HUDEP-2 (cell line): ENCODE measurements around the gene WDR53.
"Not testable (repeated sequence)": the region's sequence is repeated elsewhere in the genome, so short reads cannot be mapped to it uniquely, and the experiment has no call there.

Experiments used
- DNase-seq, 76 experiments: peaks; one replicate each; lab custom pipeline; 2025; ENCODE audit not compliant: unreplicated experiment in 76 of 76; lab: John Stamatoyannopoulos, UW

The WDR53 gene

DNA sequence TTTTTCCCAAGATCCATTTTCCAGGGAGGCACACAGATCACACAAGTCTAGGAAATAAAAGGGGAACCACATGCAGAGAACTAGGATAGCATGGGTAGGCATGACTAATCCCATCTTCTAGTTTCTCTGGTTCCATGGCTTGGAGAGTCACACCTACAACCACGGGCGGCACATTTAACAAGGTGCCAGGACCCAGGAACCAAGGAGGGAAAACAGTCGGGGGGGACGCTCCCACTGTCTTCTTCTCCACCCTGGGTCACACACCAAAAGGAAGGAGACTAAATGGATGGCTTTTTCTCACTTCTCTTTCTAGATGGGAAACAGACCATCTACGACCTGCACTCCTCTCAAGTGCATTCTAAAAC lies 48.7 kb downstream of the WDR53 start:
- no peak for DNase-seq

DNA sequence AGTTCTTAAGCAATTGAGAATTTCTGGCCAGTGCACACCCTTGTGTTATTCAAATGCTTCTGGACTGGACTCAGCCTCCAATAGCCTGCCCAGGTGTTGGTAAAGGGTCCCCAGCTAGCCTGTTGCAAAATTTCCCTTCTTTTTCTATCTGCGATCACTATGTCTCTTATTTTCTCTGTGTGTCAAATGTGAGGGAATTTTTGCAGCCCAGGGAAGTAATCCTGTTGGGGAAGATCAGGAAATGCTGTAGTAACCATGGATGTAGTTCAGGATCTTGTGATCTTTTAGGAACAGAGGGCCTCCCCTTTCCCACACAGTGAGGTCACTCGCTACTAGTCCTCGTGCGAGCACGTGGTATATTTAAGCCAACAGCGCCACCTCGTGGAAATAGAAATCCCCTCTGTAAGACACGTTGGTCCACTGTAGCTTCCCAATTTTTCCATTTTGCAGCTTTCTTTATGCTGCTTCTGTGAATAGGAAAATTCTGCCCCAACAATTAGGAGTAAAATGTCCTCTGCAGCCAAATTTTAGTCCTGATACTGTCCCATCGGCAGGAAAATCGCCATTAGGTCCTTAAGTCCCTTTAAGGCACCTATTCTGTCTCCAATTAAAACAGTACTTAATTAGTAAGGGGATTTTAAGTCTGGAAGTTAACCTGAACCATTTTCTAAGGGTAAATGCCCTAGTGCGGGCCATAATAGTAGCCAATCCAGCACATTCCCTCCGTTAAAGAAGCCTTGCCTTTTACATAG lies 49.2 kb downstream of the WDR53 start:
- DNase-seq, result peak in 72 of 76 experiments; percentile 14 to 86 (median 68)

DNA sequence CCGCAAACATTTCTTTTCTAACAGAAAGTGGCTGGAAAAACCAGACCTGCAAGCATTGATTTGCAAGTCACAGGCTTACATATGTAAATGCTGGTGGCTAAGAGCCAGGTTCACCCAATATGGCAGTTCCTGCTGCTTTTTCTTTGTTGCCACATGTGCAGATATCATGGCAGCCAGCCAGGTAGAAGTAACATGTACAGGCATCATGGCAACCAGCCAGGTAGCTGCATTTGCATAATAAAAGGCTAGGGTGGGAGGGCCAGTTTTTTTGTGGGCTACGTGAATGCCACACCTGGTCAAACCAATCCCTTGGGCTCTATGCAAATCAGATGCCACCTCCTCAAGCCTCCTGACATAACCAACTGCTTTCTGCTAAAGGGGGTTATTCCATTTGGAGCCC lies 50.4 kb downstream of the WDR53 start:
- peak in 73 of 76 experiments; percentile 20 to 91 (median 75) for DNase-seq

DNA sequence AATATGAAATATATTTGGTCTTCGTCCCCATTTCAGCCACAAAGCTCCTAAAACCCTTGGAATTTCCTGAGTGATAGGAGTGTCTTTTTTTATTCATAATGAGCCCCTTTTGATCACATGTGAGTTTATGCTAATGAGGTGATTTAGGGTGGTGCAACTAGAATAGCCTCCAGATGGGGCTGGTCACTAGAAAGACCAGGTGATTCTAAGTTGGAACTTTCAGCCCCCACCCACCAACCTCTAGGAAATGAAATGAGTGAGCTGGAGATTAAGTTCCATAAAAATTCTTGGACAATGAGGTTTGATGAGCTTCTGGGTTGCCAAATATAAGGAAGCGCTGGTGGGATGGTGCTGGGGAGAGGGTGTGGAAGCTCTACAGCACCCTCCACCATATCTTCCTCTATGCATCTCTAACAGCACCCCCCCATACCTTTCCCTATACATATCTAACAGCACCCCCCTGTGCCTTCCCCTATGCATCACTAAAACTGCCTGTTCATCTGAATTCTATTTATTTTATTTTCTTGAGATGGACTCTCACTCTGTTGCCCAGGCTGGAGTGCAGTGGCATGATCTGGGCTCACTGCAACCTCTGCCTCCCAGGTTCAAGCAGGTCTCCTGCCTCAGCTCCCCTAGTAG lies 51.1 kb downstream of the WDR53 start:
- DNase-seq, result peak in 3 of 76 experiments; percentile 15 to 30 (median 20)

DNA sequence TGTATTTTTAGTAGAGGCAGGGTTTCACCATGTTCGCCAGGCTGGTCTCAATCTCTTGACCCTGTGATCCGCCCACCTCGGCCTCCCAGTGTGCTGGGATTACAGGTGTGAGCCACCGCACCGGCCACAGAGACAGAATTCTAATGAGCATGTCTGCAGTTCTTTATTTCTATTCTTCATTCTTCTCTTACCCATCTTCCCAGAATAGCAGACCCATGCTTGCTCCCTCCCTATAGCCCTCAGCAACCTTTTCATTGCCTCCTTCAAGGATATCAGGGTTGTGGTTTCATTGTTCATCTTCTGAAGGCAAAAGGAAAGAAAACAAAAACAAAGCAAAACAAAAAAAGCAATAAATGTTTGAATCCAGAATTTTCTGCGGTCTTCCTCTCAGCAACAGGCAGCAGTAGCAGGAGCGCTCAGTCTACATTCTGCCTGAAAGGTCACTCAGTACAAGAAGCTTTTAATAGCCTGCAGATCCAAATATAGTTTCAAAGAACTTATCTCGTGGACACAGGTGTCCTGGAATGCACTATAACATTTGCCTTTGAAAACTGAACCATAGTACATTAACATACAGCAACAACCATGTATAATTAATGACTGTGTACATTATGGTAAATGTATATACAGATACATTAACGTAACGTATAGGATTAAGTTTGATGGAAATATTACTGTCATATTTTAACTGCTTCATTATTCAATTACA lies 53.3 kb downstream of the WDR53 start, which contains the start of gene SMCO1:
TSS of gene SMCO1 (minus strand) at position 434 of the 709 bp plus-strand sequence. CDS start at position 297, 137 bp downstream.
- no peak for DNase-seq

DNA sequence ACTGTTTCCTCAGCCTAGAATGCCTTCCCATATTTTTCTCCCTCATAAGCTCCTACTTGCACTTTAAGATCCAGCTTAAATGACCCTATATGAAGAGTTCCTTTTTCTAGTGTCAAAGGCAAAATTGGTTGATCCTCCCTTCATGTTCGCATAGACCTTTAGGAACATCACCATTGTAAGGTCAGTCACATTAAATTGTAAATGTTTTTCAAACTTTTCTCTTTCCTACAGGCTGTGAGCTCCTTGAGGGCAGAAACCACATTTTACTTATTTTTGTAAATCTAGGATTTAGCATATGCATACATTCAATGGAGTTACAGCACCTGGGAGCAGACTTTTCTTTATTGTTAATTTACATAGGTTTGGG lies 54.0 kb downstream of the WDR53 start:
- no peak for DNase-seq

DNA sequence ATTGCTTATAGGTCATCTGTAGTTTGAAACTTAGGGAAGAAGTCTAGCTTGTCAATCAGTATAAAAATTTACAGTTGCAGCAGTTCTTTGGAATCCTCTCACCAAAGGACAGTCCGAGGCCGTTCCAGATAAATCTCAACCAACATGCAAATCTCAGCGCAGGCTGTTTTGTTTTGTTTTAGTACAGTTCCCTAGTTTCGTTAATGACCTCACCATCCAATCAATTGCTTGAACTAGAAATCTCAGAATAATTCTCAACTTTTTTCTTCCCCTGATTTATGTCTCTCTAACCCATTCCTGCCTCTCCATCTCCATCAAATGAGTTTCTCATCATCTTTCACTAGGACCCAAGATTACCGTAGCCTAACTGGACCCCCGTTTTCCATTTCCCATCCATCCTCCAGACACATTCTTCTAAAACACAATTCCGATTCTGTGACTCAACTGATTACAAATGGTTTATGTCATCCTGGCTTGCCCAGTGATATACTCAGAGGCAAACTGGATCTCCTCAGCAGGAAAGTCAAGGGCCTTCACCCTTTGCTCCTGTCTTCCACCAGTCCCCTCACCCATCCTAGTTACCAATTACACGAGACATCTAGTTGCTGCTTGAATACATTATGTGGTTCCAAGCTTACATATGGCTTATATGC lies 54.5 kb downstream of the WDR53 start:
- no peak for DNase-seq

DNA sequence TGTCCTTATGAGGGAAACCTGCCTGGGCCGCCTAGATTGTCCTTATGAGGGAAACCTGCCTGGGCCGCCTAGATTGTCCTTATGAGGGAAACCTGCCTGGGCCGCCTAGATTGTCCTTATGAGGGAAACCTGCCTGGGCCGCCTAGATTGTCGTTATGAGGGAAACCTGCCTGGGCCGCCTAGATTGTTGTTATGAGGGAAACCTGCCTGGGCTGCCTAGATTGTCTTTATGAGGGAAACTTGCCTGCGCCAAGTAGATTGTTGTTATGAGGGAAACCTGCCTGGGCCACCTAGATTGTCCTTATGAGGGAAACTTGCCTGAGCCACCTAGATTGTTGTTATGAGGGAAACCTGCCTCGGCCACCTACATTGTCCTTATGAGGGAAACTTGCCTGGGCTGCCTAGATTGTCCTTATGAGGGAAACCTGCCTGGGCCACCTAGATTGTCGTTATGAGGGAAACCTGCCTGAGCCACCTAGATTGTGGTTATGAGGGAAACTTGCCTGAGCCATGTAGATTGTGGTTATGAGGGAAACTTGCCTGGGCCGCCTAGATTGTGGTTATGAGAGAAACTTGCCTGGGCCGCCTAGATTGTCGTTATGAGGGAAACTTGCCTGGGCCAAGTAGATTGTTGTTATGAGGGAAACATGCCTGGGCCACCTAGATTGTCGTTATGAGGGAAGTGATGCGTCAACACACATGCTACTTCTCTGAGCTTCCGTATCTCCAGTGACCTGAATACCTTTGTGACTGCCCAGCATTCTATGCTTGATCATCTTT lies 56.5 kb downstream of the WDR53 start:
- peak in 74 of 76 experiments; percentile 22 to 96 (median 83) for DNase-seq

DNA sequence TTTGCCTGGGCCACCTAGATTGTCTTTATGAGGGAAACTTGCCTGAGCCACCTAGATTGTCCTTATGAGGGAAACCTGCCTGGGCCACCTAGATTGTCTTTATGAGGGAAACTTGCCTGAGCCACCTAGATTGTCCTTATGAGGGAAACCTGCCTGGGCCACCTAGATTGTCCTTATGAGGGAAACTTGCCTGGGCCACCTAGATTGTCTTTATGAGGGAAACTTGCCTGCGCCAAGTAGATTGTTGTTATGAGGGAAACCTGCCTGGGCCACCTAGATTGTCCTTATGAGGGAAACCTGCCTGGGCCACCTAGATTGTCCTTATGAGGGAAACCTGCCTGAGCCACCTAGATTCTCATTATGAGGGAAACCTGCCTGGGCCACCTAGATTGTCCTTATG lies 57.2 kb downstream of the WDR53 start:
- not testable (repeated sequence) for DNase-seq

DNA sequence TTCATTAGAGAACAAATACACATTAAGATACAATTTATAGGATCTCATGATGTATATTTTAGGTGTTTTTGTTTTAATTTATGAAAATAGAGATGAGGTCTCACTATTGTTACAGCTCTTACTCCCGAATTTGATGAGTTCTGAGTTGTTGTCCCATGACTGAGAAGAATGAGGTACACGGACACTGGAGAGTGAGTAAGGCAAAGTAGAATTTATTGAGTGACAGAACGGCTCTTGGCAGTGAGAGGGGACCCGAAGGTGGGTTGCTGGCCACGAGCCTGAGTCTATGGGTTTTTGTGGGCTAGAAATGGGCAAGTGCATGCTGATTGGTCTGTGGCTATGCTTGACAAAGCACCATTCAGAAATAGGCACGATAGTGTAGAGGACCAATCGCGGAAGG lies 61.7 kb downstream of the WDR53 start:
- no peak for DNase-seq

DNA sequence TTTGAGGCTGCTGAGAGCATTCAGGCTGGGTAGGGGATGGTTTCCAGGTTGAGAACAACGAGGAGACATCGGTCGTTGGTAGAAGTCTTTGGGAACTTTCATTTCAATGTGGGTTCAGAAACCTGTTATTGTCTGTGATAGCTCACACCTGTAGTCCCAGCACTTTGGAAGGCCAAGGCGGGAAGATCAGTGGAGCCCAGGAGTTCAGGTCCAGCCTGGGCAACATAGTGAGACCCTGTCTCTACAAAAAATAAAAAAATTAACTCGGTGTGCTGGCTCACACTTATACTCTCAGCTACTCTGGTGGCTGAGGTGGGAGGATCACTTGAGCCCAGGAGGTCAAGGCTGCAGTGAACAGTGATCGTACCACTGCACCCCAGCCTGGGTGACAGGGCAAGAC lies 63.8 kb downstream of the WDR53 start:
- no peak for DNase-seq
